ENCODE measurements around the gene MSRB1. TPM values are rescaled to one million over a fixed set of nuclear protein-coding genes. Genes with fewer than 3 reads are reported as not detected.
A peak's percentile ranks its signal among the peaks of the same experiment; 100 is the strongest.

MSRB1 gene
- total RNA-seq, 1 experiment from 2014 or later: 26.4 TPM

- TF ChIP-seq SMAD4 (CRISPR knock-in tag; IDR thresholded peaks at IDR 0.05) (peak; percentile 67; the same call in 1 of the 2 replicates), NR1H2 (CRISPR knock-in tag; IDR thresholded peaks at IDR 0.05) (no peak), FOXP4 (CRISPR knock-in tag; IDR thresholded peaks at IDR 0.05) (no peak), GABPB1 (CRISPR knock-in tag; IDR thresholded peaks at IDR 0.05) (no peak), ZNF423 (CRISPR knock-in tag; IDR thresholded peaks at IDR 0.05) (no peak; the same call in 1 of the 2 replicates), ZNF219 (CRISPR knock-in tag; IDR thresholded peaks at IDR 0.05; ENCODE audit: borderline replicate concordance) (no peak), ZNF512 (CRISPR knock-in tag; IDR thresholded peaks at IDR 0.05; ENCODE audit: borderline replicate concordance) (no peak), ATF2 (CRISPR knock-in tag; IDR thresholded peaks at IDR 0.05; ENCODE audit: borderline replicate concordance, low read depth) (no peak), CBFB (CRISPR knock-in tag; IDR thresholded peaks at IDR 0.05; ENCODE audit: low read depth) (no peak), KAT7 (CRISPR knock-in tag; IDR thresholded peaks at IDR 0.05; ENCODE audit: borderline replicate concordance) (0 out of 2 replicates have a peak, but pooled peaks have one; percentile 70), SP1 (CRISPR knock-in tag; conservative IDR thresholded peaks at IDR 0.05) (0 out of 2 replicates have a peak, but pooled peaks have one; percentile 25), ZNF416 (CRISPR knock-in tag; IDR thresholded peaks at IDR 0.05) (peak; percentile 97), ZNF317 (CRISPR knock-in tag; IDR thresholded peaks at IDR 0.05; ENCODE audit: borderline replicate concordance, low read depth) (no peak), E2F4 (CRISPR knock-in tag; IDR thresholded peaks at IDR 0.05; ENCODE audit: borderline replicate concordance, low read depth) (no peak), ARID4B (CRISPR knock-in tag; IDR thresholded peaks at IDR 0.05; ENCODE audit: borderline replicate concordance) (no peak; the same call in 1 of the 2 replicates), NFATC4 (CRISPR knock-in tag; IDR thresholded peaks at IDR 0.05) (peak; percentile 96), PREB (CRISPR knock-in tag; IDR thresholded peaks at IDR 0.05; ENCODE audit: borderline replicate concordance) (no peak), MXD4 (CRISPR knock-in tag; IDR thresholded peaks at IDR 0.05; ENCODE audit: borderline replicate concordance) (no peak), FOXK1 (CRISPR knock-in tag; IDR thresholded peaks at IDR 0.05) (no peak), ERG (CRISPR knock-in tag; IDR thresholded peaks at IDR 0.05) (peak; percentile 95), NR3C1 (CRISPR knock-in tag; conservative IDR thresholded peaks at IDR 0.05; ENCODE audit: low read depth) (no peak)
- TF ChIP-seq, protein P1, sequence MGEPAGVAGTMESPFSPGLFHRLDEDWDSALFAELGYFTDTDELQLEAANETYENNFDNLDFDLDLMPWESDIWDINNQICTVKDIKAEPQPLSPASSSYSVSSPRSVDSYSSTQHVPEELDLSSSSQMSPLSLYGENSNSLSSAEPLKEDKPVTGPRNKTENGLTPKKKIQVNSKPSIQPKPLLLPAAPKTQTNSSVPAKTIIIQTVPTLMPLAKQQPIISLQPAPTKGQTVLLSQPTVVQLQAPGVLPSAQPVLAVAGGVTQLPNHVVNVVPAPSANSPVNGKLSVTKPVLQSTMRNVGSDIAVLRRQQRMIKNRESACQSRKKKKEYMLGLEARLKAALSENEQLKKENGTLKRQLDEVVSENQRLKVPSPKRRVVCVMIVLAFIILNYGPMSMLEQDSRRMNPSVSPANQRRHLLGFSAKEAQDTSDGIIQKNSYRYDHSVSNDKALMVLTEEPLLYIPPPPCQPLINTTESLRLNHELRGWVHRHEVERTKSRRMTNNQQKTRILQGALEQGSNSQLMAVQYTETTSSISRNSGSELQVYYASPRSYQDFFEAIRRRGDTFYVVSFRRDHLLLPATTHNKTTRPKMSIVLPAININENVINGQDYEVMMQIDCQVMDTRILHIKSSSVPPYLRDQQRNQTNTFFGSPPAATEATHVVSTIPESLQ (CRISPR knock-in tag; IDR thresholded peaks at IDR 0.05): no peak
Observed at GRCh38 chr16:1960665-1961630, 17.9 kb upstream of the MSRB1 start (continued).

All from WTC11 (cell line).